K562 (cell line): ENCODE measurements around the gene ZC3H18. TPM values are rescaled to one million over a fixed set of nuclear protein-coding genes. Genes with fewer than 3 reads are reported as not detected.

ENCODE experiments used
- BRD9 ChIP-seq: fragments of 450-650 bp; IDR thresholded peaks from 2 replicates; pipeline ENCODE4 v1.6.1; 2018; ENCODE audit warnings: low read depth; ENCODE audit not compliant: partially characterized antibody
- GATAD2A ChIP-seq: fragments of 450-650 bp; IDR thresholded peaks from 2 replicates; pipeline ENCODE4 v1.6.1; 2017
- HMG20B ChIP-seq: fragments of 250-450 bp; sonication (Bioruptor Pico); IDR thresholded peaks from 2 replicates; pipeline ENCODE4 v1.5.0; 2021; ENCODE audit warnings: mild to moderate bottlenecking
- KLF13 ChIP-seq: fragments of 450-650 bp; IDR thresholded peaks from 2 replicates; pipeline ENCODE4 v1.6.1; 2016; ENCODE audit warnings: missing genetic modification characterization, low read depth, mild to moderate bottlenecking, missing compliant biosample characterization, moderate library complexity, borderline replicate concordance
- PCBP1 ChIP-seq: fragments of 200-400 bp; formaldehyde crosslinking; IDR thresholded peaks from 2 replicates; pipeline ENCODE4 v1.6.1; 2018; ENCODE audit warnings: mild to moderate bottlenecking, low read depth, low read length; ENCODE audit not compliant: poor library complexity, severe bottlenecking
- ZNF696 ChIP-seq: fragments of 250-450 bp; sonication (Bioruptor Pico); conservative IDR thresholded peaks from 2 replicates; pipeline ENCODE4 v1.4.0; 2020; ENCODE audit warnings: mild to moderate bottlenecking, moderate library complexity
- polyA plus RNA-seq, 8 experiments: library from polyadenylated mRNA; depleted of rRNA in 4 of 8; stranded (reverse) in 5 of 8; unstranded in 3 of 8; fragments of >200 nt; fragmentation: Nextera tagmentation in 2 of 8; fragmentation: Illumina TruSeq in 1 of 8; extraction: Ambion mirVana in 2 of 8; extraction: Trizol in 1 of 8; gene quantifications; 2 replicates each; pipeline versions ENCODE4 v1.2.1 to v1.2.3, GENCODE V29; 2011 to 2014; ENCODE audit warnings: inconsistent platforms in 1 of 8, missing spikeins in 1 of 8
- total RNA-seq, 7 experiments: library from RNA; depleted of rRNA in 6 of 7; stranded (reverse); fragments of >200 nt in 6 of 7; fragmentation: Illumina TruSeq in 2 of 7; extraction: Trizol in 2 of 7; gene quantifications; 2 replicates each; pipeline versions ENCODE4 v1.2.1 to v1.2.3, GENCODE V29; 2011 to 2021; ENCODE audit warnings: low replicate concordance in 1 of 7
- TF ChIP-seq, protein P1 (sequence below): sonication (generic); formaldehyde crosslinking; IDR thresholded peaks from 2 replicates; pipeline ENCODE4 v1.8.1; 2023; ENCODE audit warnings: missing genetic modification reagents, mild to moderate bottlenecking, borderline replicate concordance
- TF ChIP-seq, protein P2 (sequence below), 2 experiments: fragments of 450-650 bp; IDR thresholded peaks; 2 replicates each; pipeline ENCODE4 v1.6.1; 2018; ENCODE audit warnings: mild to moderate bottlenecking in 2 of 2, low read depth in 1 of 2; ENCODE audit not compliant: partially characterized antibody in 2 of 2
- TF ChIP-seq, protein P3 (sequence below), 2 experiments: fragments of 450-650 bp in 1 of 2; IDR thresholded peaks; 2 replicates each; pipeline ENCODE4 v1.6.1; 2011 to 2017; ENCODE audit warnings: low read depth in 2 of 2, antibody characterized with exemption in 1 of 2, borderline replicate concordance in 1 of 2, low read length in 1 of 2, mild to moderate bottlenecking in 1 of 2, mixed read lengths in 1 of 2; ENCODE audit not compliant: control insufficient read depth in 1 of 2
- TF ChIP-seq, protein P4 (sequence below): IDR thresholded peaks from 2 replicates; pipeline ENCODE4 v1.6.1; 2012; ENCODE audit warnings: low read depth, low read length, improper control_type of control experiment, borderline replicate concordance

The ZC3H18 gene
- total and polyA plus RNA-seq, 9 of the 15 experiments (the other 6 are each of a cell fraction or from before 2014, with no cell fraction given), result 1.7 to 88.7 (median 26.9) TPM

DNA sequence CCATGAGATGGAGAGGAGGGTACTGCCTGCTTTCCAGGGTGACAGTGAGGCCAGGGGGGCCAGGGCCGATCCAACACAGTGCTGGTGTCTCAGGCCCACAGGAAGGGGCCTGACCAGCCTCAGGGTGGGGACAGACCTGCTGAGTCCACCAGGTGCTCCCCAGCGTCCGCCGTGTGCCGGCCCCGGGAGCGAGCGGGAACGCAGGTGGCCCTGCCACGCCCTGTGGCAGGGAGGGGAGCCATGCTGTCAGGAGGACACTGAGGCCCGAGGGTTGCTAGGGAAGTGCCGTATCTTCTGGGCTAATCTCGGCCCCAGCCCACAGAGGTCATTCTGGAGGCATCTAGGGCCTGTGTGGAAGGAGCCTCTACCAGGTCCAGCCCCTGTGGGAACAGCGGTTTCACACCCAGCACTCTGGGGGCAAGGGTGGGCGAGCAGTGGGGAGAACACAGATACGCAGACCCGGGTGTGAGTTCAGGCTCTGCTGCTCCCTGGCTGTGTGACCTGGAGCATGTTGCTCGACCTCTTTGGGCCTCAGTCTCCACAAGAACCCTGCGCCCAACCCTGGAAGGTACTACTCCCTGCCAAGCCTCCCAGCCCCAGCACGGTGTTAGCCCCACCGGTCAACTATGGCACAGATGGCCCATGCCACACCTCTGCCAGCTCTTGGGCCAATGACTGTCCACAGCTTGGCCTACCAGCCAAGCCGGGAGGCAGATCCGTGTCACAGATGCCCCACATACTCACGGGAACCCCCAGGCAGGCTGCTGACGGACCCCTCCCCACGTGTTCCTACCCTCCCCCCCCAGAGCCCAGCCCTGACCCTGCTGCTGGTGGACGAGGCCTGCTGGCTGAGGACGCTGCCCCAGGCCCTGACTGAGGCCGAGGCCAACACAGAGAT, 43.9 kb upstream of the ZC3H18 start (continued):
- TF ChIP-seq, protein P1, sequence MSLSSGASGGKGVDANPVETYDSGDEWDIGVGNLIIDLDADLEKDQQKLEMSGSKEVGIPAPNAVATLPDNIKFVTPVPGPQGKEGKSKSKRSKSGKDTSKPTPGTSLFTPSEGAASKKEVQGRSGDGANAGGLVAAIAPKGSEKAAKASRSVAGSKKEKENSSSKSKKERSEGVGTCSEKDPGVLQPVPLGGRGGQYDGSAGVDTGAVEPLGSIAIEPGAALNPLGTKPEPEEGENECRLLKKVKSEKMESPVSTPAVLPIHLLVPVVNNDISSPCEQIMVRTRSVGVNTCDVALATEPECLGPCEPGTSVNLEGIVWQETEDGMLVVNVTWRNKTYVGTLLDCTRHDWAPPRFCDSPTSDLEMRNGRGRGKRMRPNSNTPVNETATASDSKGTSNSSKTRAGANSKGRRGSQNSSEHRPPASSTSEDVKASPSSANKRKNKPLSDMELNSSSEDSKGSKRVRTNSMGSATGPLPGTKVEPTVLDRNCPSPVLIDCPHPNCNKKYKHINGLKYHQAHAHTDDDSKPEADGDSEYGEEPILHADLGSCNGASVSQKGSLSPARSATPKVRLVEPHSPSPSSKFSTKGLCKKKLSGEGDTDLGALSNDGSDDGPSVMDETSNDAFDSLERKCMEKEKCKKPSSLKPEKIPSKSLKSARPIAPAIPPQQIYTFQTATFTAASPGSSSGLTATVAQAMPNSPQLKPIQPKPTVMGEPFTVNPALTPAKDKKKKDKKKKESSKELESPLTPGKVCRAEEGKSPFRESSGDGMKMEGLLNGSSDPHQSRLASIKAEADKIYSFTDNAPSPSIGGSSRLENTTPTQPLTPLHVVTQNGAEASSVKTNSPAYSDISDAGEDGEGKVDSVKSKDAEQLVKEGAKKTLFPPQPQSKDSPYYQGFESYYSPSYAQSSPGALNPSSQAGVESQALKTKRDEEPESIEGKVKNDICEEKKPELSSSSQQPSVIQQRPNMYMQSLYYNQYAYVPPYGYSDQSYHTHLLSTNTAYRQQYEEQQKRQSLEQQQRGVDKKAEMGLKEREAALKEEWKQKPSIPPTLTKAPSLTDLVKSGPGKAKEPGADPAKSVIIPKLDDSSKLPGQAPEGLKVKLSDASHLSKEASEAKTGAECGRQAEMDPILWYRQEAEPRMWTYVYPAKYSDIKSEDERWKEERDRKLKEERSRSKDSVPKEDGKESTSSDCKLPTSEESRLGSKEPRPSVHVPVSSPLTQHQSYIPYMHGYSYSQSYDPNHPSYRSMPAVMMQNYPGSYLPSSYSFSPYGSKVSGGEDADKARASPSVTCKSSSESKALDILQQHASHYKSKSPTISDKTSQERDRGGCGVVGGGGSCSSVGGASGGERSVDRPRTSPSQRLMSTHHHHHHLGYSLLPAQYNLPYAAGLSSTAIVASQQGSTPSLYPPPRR, result no peak; the same call in 1 of the 2 replicates
- TF ChIP-seq, protein P2, sequence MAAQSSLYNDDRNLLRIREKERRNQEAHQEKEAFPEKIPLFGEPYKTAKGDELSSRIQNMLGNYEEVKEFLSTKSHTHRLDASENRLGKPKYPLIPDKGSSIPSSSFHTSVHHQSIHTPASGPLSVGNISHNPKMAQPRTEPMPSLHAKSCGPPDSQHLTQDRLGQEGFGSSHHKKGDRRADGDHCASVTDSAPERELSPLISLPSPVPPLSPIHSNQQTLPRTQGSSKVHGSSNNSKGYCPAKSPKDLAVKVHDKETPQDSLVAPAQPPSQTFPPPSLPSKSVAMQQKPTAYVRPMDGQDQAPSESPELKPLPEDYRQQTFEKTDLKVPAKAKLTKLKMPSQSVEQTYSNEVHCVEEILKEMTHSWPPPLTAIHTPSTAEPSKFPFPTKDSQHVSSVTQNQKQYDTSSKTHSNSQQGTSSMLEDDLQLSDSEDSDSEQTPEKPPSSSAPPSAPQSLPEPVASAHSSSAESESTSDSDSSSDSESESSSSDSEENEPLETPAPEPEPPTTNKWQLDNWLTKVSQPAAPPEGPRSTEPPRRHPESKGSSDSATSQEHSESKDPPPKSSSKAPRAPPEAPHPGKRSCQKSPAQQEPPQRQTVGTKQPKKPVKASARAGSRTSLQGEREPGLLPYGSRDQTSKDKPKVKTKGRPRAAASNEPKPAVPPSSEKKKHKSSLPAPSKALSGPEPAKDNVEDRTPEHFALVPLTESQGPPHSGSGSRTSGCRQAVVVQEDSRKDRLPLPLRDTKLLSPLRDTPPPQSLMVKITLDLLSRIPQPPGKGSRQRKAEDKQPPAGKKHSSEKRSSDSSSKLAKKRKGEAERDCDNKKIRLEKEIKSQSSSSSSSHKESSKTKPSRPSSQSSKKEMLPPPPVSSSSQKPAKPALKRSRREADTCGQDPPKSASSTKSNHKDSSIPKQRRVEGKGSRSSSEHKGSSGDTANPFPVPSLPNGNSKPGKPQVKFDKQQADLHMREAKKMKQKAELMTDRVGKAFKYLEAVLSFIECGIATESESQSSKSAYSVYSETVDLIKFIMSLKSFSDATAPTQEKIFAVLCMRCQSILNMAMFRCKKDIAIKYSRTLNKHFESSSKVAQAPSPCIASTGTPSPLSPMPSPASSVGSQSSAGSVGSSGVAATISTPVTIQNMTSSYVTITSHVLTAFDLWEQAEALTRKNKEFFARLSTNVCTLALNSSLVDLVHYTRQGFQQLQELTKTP (IDR thresholded peaks at IDR 0.05; ENCODE audit: low read depth in 1 of 2, partially characterized antibody in 2 of 2), result no peak
- TF ChIP-seq BRD9 (no peak), GATAD2A (no peak), HMG20B (CRISPR knock-in tag) (no peak), KLF13 (tag) (0 out of 2 replicates have a peak, but pooled peaks have one; percentile 16), PCBP1 (no peak), ZNF696 (CRISPR knock-in tag) (no peak)
- TF ChIP-seq, protein P3, sequence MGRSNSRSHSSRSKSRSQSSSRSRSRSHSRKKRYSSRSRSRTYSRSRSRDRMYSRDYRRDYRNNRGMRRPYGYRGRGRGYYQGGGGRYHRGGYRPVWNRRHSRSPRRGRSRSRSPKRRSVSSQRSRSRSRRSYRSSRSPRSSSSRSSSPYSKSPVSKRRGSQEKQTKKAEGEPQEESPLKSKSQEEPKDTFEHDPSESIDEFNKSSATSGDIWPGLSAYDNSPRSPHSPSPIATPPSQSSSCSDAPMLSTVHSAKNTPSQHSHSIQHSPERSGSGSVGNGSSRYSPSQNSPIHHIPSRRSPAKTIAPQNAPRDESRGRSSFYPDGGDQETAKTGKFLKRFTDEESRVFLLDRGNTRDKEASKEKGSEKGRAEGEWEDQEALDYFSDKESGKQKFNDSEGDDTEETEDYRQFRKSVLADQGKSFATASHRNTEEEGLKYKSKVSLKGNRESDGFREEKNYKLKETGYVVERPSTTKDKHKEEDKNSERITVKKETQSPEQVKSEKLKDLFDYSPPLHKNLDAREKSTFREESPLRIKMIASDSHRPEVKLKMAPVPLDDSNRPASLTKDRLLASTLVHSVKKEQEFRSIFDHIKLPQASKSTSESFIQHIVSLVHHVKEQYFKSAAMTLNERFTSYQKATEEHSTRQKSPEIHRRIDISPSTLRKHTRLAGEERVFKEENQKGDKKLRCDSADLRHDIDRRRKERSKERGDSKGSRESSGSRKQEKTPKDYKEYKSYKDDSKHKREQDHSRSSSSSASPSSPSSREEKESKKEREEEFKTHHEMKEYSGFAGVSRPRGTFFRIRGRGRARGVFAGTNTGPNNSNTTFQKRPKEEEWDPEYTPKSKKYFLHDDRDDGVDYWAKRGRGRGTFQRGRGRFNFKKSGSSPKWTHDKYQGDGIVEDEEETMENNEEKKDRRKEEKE (IDR thresholded peaks at IDR 0.05; ENCODE audit: borderline replicate concordance in 1 of 2, control insufficient read depth in 1 of 2, low read depth in 2 of 2, low read length in 1 of 2), result no peak
- TF ChIP-seq, protein P4, sequence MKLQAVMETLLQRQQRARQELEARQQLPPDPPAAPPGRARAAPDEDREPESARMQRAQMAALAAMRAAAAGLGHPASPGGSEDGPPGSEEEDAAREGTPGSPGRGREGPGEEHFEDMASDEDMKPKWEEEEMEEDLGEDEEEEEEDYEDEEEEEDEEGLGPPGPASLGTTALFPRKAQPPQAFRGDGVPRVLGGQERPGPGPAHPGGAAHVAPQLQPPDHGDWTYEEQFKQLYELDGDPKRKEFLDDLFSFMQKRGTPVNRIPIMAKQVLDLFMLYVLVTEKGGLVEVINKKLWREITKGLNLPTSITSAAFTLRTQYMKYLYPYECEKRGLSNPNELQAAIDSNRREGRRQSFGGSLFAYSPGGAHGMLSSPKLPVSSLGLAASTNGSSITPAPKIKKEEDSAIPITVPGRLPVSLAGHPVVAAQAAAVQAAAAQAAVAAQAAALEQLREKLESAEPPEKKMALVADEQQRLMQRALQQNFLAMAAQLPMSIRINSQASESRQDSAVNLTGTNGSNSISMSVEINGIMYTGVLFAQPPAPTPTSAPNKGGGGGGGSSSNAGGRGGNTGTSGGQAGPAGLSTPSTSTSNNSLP, result no peak
